Aorta (tissue), 5 donors: ENCODE results near the gene OR4P4. TPM values are rescaled to one million over a fixed set of nuclear protein-coding genes. Genes with fewer than 3 reads are reported as not detected.

Experiments
- ATAC-seq: fragments of 200-7000 bp; cut with Tn5 transposase; one replicate; pipeline ENCODE4 v1.9.1; 2022; ENCODE audit warnings: moderate library complexity; ENCODE audit not compliant: low FRiP score
- DNase-seq, 2 donors: peaks; one replicate each; pipeline ENCODE4 v3.0.0-alpha.2; 2020
- H3K27ac ChIP-seq, 2 donors: one replicate each; pipeline ENCODE4 v1.5.1; 2013; ENCODE audit warnings: low read length in 2 of 2, mild to moderate bottlenecking in 2 of 2, moderate library complexity in 2 of 2, control low read depth in 1 of 2, inconsistent platforms in 1 of 2, low read depth in 1 of 2
- H3K27me3 ChIP-seq, 2 donors: one replicate each; pipeline ENCODE4 v1.6.1; 2013; ENCODE audit warnings: control low read depth in 1 of 2, low read length in 1 of 2, mild to moderate bottlenecking in 1 of 2, moderate library complexity in 1 of 2; ENCODE audit not compliant: insufficient read depth in 2 of 2, control insufficient read depth in 1 of 2
- H3K36me3 ChIP-seq, 2 donors: one replicate each; pipeline ENCODE4 v1.6.1; 2013; ENCODE audit warnings: control low read depth in 1 of 2, low read length in 1 of 2, mild to moderate bottlenecking in 1 of 2; ENCODE audit not compliant: insufficient read depth in 2 of 2, control insufficient read depth in 1 of 2
- H3K4me1 ChIP-seq, 2 donors: one replicate each; pipeline ENCODE4 v1.6.1; 2013; ENCODE audit warnings: low read length in 2 of 2, control low read depth in 1 of 2, mild to moderate bottlenecking in 1 of 2, moderate library complexity in 1 of 2; ENCODE audit not compliant: insufficient read depth in 2 of 2, control insufficient read depth in 1 of 2
- H3K4me3 ChIP-seq, 2 donors: one replicate each; pipeline ENCODE4 v1.5.1; 2013; ENCODE audit warnings: low read length in 2 of 2, control low read depth in 1 of 2, mild to moderate bottlenecking in 1 of 2
- H3K9me3 ChIP-seq: one replicate; pipeline ENCODE4 v1.6.1; 2013; ENCODE audit warnings: mild to moderate bottlenecking, low read length; ENCODE audit not compliant: control insufficient read depth
- WGBS, 2 donors: extraction: QIAGEN DNeasy Blood & Tissue Kit; methylation state at CpG; one replicate each; pipeline ENCODE4 v1.1.7; 2013; 5-methylcytosine and 5-hydroxymethylcytosine counted together
- intact Hi-C, 2 donors: fragments of 100-400 bp; cut with DNase I; formaldehyde crosslinking; loops; one replicate each; pipeline versions ENCODE4 v1.14.2 to v1.15.0; 2022
- long read RNA-seq, 2 donors: library from polyadenylated mRNA; unstranded; transcript quantifications; one replicate each; pipeline ENCODE4 v2.0.0, GENCODE V29; 2020 to 2021
- polyA plus RNA-seq, 2 donors: library from polyadenylated mRNA; stranded (reverse); fragments of 200-250 nt; gene quantifications; one replicate each; pipeline ENCODE4 v1.2.3, GENCODE V29; 2013
- total RNA-seq, 2 donors: library from RNA; stranded (reverse); fragmentation: NEBNext Ultra II Directional; extraction: Animal tissue kit (Norgen Biotek cat#: 25700); gene quantifications; one replicate each; pipeline ENCODE4 v1.2.1, GENCODE V29; 2021
- donor health status: healthy with polysubstance abuse.
- donor health status: Bipolar disorder and iron deficiency.
- donor health status: DM: no; HTN: no; CAD: no.
- donor health status: DM: no; HTN: no; CAD: no.
- donor health status: DM: yes; HTN: yes; CAD: no.

Gene OR4P4
- total RNA-seq (not detected), polyA plus RNA-seq (not detected)
- long read RNA-seq, donor 1: 0 reads
- long read RNA-seq, donor 2: 0 reads

DNA sequence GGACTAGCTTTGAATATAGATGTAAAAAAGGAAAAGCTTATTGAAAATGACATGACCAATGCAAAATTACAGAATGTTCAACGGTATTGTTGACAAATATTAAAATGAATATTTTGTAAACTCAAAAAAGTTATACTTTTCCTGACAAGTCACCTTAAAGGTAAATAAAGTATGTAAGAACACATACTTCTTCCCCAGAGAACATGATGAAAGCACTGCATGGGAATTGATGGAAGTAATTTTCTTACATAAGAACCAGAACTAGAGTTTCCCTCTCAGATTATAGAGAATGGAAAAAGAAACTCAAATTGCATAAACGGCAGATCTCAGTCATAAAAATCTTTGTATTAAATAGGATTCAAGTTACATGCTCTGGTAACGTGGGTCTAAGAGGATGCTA, at the start of gene OR4P4:
Gene OR4P4 (plus strand): TSS at position 301 of the 400 bp plus-strand sequence.
- Histone ChIP-seq H3K9me3 (no peaks in the 10 kb centered on the region), H3K27me3 (no peaks in the 10 kb centered on the region), H3K4me3 (no peak within 1 kb of the TSS), H3K36me3 (no peaks in the 10 kb centered on the region), H3K27ac (no peak within 1 kb of the TSS), H3K4me1 (no peaks in the 10 kb centered on the region)
- intact Hi-C loops: no loop called here
- DNase-seq (no peak), ATAC-seq (no peak)
- WGBS, 2 donors: 44 to 48% methylated on average over 3 of the region's 3 CpGs

GRCh38 chr11:55607545-55607944, 27.4 kb upstream of the OR4P4 start, which contains the start of gene OR4C11:
TSS of gene OR4C11 (minus strand) at chr11:55607645. CDS start at chr11:55604373, 3,272 bp downstream.
- intact Hi-C loops: loop anchor here in 1 of 2 donors (10.0 kb wide), 1 partner anchor 57 kb away; the partner anchor contains the start of gene OR4C6

GRCh38 chr11:55624531-55624930, 10.4 kb upstream of the OR4P4 start:
- no peaks in the 10 kb centered on the region for H3K9me3 ChIP-seq
- DNase-seq (no peak), ATAC-seq (no peak)
- no peak overlapping the region for H3K4me3 ChIP-seq
- 61 to 84% methylated on average over 1 of the region's 1 CpG for WGBS, 2 donors
- no peaks in the 10 kb centered on the region for H3K27me3 ChIP-seq
- no peaks in the 10 kb centered on the region for H3K4me1 ChIP-seq
- intact Hi-C loops: no loop called here
- no peak overlapping the region for H3K27ac ChIP-seq
- no peaks in the 10 kb centered on the region for H3K36me3 ChIP-seq

More at GRCh38 chr11:55607545-55607944, 27.4 kb upstream of the OR4P4 start, which contains the start of gene OR4C11:
- Histone ChIP-seq H3K9me3 (no peaks in the 10 kb centered on the region), H3K27me3 (no peaks in the 10 kb centered on the region), H3K36me3 (no peaks in the 10 kb centered on the region), H3K27ac (no peak within 1 kb of the TSS), H3K4me1 (no peaks in the 10 kb centered on the region), H3K4me3 (no peak within 1 kb of the TSS)
- ATAC-seq (no peak), DNase-seq (no peak)
- 35 to 44% methylated on average over 2 of the region's 2 CpGs for WGBS, 2 donors

- intact Hi-C loops: no loop called here
- no peaks in the 10 kb centered on the region for H3K4me1 ChIP-seq
- no peak within 1 kb of the TSS for H3K4me3 ChIP-seq
- no peak for ATAC-seq
- H3K27me3 ChIP-seq: no peaks in the 10 kb centered on the region
- no peaks in the 10 kb centered on the region for H3K36me3 ChIP-seq
- 68 to 75% methylated on average over 2 of the region's 2 CpGs for WGBS, 2 donors
- no peak within 1 kb of the TSS for H3K27ac ChIP-seq
- no peak for DNase-seq
- no peaks in the 10 kb centered on the region for H3K9me3 ChIP-seq
Observed at GRCh38 chr11:55648027-55648426, 13.1 kb downstream of the OR4P4 start, which contains the start of gene OR4S2. TSS of gene OR4S2 (plus strand) at chr11:55648327. CDS start at chr11:55650904, 2,577 bp downstream.

- intact Hi-C loops: no loop called here
- H3K36me3 ChIP-seq: no peaks in the 10 kb centered on the region
- no peaks in the 10 kb centered on the region for H3K9me3 ChIP-seq
- no peak overlapping the region for H3K4me3 ChIP-seq
- no peak overlapping the region for H3K27ac ChIP-seq
- WGBS, 2 donors: 54 to 65% methylated on average over 1 of the region's 1 CpG
- no peaks in the 10 kb centered on the region for H3K27me3 ChIP-seq
- ATAC-seq (no peak), DNase-seq (no peak)
- H3K4me1 ChIP-seq: no peaks in the 10 kb centered on the region
Observed at GRCh38 chr11:55652560-55652959, 17.6 kb downstream of the OR4P4 start.

DNA sequence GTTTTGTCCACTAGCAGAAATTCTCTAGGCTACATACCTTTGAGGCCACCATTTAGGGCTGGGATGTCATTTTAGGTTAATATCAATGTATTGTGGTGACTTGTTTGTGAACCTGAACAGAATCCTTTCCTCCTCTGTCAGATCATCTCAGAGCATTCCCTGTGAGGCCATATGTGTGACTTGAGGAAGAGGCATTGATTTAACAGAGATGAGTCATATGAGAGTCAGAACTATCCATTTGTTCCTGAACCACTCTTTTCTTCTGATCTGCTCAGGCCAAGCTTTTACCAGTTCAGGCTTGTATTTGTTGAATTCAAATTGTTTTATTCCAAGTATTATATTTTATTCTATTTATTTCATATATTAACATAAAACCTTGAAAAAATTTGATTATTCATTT, 20.2 kb downstream of the OR4P4 start:
- DNase-seq (no peak), ATAC-seq (no peak)
- Histone ChIP-seq H3K27ac (no peak overlapping the region), H3K36me3 (no peaks in the 10 kb centered on the region), H3K4me3 (no peak overlapping the region), H3K4me1 (no peaks in the 10 kb centered on the region), H3K9me3 (no peaks in the 10 kb centered on the region), H3K27me3 (no peaks in the 10 kb centered on the region)
- intact Hi-C loops: no loop called here

DNA sequence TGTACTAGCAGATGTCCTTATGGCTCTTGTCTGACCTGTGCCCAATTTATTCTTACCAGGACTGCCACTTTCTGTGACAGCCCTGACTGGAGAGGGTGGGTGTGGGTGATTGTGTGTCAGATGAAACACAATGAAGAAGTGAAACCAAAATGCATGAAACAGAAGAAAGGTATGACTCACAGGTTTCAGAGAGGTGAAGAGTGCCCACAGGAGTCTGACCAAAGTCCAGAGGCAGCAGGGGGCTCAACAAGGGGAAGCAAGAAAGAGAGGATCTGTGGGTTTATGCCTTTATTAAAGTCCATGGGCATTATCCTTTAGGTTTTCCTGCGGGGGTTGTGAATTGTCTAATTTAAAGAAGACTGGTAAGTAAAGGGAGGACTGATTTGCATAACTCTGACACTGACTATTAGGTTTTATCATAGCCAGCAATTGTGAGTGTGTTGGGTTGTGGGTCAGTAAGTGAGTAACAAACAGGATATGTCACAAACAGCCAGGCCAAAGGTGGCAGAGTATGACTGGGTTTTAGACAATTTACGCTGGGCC, 23.2 kb downstream of the OR4P4 start:
- DNase-seq: no peak
- H3K9me3 ChIP-seq: no peaks in the 10 kb centered on the region
- H3K27me3 ChIP-seq: no peaks in the 10 kb centered on the region
- H3K4me3 ChIP-seq: no peak overlapping the region
- H3K27ac ChIP-seq: no peak overlapping the region
- no peaks in the 10 kb centered on the region for H3K36me3 ChIP-seq
- no peaks in the 10 kb centered on the region for H3K4me1 ChIP-seq
- ATAC-seq: no peak
- intact Hi-C loops: no loop called here
- WGBS, 2 donors: 84 to 91% methylated on average over 2 of the region's 2 CpGs

- WGBS, 2 donors: 46 to 52% methylated on average over 1 of the region's 1 CpG
- H3K27me3 ChIP-seq: no peaks in the 10 kb centered on the region
- no peaks in the 10 kb centered on the region for H3K9me3 ChIP-seq
- H3K4me1 ChIP-seq: no peaks in the 10 kb centered on the region
- intact Hi-C loops: no loop called here
- no peak for DNase-seq
- no peak overlapping the region for H3K4me3 ChIP-seq
- no peak for ATAC-seq
- no peaks in the 10 kb centered on the region for H3K36me3 ChIP-seq
- H3K27ac ChIP-seq: no peak overlapping the region
Observed at GRCh38 chr11:55658608-55659007, 23.7 kb downstream of the OR4P4 start.

GRCh38 chr11:55661901-55662300, 27.0 kb downstream of the OR4P4 start, which contains the start of gene OR4C6:
TSS of gene OR4C6 (plus strand) at chr11:55662201. CDS start at chr11:55665167, 2,966 bp downstream.
- intact Hi-C loops: loop anchor here in 1 of 2 donors (10.0 kb wide), 1 partner anchor 57 kb away; the partner anchor contains the start of gene OR4C11

More at GRCh38 chr11:55661901-55662300, 27.0 kb downstream of the OR4P4 start, which contains the start of gene OR4C6:
- ATAC-seq (no peak), DNase-seq (no peak)
- H3K36me3 ChIP-seq: no peaks in the 10 kb centered on the region
- no peaks in the 10 kb centered on the region for H3K9me3 ChIP-seq
- no peaks in the 10 kb centered on the region for H3K27me3 ChIP-seq
- H3K4me3 ChIP-seq: no peak within 1 kb of the TSS
- WGBS, 2 donors: 64 to 84% methylated on average over 1 of the region's 1 CpG
- H3K4me1 ChIP-seq: no peaks in the 10 kb centered on the region
- no peak within 1 kb of the TSS for H3K27ac ChIP-seq
